ENCODE results near the gene ZNF385B. TPM values are rescaled to one million over a fixed set of nuclear protein-coding genes. Genes with fewer than 3 reads are reported as not detected.
"Not testable (repeated sequence)": the region's sequence is repeated elsewhere in the genome, so short reads cannot be mapped to it uniquely, and the experiment has no call there.

The ZNF385B gene
- total RNA-seq, 1 experiment from 2014 or later: not detected

GRCh38 chr2:179802051-179802882 lies 59.1 kb downstream of the ZNF385B start:
- no peak for DNase-seq (ENCODE audit: low read depth)

DNA sequence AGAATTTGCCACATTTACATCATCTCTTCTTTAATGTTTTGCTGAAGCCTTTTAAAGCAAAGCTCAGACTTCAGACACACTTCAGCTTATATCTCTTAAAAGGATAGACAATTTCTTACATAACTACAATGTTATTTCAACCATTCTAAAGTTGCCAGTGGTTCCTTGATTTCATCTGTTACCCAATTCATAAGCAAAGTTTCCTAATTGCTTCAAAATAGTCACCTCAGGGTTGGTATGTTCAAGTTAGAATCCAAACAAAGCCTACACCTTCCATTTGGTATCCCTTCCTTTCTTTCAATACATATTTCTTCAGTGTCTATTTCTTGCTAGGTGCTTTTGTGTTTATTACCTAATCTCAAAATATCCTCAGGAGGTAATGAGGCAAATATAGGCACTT lies 60.6 kb downstream of the ZNF385B start:
- no peak for DNase-seq (ENCODE audit: low read depth)

GRCh38 chr2:179796213-179797007 lies 65.0 kb downstream of the ZNF385B start:
- no peak for DNase-seq (ENCODE audit: low read depth)

DNA sequence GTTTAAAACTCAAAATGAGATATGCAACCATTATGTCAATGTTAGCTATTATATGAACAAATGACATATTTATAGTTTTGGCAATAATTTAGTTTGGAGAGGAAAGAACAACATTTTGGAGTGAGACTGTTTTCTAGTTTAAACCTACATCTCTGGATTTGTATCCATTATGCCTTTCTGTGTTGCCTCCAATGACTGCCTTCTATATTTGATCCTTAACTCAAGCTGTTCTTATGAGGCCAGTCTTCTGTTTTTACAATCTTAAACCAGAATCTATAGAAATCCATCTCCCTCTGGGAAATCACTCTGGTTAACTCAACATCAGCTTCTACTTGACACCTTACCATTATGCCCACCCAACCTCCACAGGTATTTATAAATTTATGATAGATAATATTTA lies 67.5 kb downstream of the ZNF385B start:
- DNase-seq (ENCODE audit: low read depth): no peak

DNA sequence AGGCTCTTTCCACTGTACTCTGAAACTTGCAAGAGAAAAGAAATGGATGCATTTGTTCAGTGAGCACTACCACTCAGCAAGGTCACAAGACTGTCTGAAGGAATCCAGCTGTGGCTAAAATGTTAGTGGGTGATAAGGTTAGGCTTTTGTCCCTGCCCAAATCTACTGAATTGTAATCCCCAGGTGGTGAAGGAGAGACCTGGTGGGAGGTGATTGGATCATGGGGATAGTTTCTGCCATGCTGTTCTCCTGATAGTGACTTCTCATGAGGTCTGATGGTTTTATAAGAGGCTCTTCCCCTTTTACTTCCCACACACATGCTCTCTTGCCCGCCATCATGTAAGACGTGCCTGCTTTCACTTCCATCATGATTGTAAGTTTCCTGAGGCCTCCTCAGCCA lies 68.2 kb downstream of the ZNF385B start:
- no peak for DNase-seq (ENCODE audit: low read depth)

DNA sequence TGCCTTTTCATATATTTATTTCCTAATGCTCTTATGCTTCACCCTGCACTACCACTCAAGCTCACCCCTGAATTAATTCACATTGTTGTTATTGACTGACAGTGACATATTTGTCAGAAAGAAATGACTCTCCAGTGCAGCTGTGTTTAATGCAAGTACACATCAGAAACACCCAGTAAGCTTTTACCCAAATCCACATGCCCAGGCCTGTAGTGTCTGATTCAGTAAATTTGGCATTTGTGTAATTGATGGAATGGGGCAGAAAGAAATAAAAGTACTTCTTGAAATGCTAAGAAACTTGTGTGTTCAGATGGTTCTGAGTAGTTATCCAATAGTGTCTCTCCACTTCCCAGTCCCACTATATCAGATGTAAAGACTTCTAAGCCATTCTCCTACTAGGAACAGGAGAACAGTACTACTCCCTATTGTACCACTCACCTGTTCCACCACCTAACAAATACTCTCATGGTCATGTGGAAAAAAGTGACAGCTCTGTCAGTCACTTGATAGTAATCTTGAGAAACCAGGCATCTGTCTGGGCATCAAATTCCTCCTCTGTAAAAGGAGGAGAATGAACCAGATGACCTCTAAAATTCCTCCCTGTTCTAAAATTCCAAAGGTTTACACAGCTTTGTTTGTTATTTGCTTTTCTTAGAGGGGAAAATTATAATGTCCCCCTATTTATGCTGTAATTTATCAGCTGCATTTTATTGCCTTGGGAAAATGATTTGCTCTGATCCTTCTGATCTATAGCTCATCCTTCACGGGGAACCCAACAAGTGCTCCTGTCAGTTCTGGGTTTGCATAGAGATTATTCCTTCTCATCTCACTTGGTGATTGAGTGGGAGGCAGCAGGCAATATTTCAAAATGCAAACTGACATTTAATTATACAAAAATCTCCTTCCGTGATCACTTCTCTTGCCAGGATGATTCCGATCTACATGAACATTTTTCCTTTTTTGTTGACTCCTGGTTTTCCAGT lies 70.9 kb downstream of the ZNF385B start:
- DNase-seq (ENCODE audit: low read depth): no peak

DNA sequence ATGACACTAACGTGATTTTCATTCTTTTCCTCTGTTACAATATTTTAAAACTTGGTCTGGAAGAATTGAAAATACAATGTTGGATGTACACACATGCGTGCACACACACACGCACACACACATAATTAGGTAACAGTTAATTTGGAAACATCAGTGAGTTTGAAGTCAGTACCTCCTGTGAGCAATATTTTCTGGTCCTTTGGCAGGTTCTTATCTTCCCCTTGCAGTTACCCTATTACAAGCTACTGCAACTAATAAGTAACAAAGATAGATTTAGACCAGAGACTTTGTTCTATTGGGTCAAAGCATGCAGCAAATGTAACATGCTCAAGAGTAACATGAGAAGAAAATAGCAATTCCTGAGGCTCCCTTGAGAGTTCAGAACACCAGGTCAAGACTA lies 73.3 kb downstream of the ZNF385B start:
- DNase-seq (ENCODE audit: low read depth): no peak

DNA sequence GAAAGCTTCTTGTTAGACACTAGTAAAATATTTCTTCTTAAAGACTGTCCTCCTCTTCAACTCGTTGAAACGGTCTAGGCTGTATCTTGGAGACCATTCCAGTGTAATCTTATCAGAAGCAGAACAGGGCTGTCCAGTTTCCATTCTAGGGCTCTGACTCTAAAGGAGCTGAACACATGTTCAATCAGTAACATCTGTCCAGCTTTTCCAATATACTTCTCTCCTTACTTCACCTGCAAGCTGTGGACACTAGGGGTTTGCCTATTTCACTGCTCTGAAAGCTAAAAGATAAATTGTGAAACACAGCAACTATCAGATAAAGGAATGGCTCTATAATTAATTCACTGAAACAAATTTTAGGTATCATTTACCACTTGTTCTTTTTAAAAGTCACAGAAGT lies 73.8 kb downstream of the ZNF385B start:
- DNase-seq (ENCODE audit: low read depth): no peak

DNA sequence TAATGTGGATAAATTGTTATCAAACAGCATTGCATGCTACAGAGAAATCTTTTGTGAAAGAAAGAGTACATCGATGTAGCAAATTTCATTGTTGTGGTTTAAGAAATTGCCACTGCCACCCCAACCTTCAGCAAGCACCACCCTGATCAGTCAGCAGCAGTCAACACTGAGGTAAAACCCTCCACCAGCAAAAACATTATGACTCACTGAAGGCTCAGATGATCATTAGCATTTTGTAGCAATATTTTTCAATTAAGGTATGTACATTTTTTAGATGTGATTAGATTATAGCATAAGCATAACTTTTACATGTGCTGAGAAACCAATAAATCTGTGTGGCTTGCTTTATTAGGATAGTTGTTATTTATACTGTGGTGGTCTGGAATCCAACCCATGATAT lies 75.5 kb downstream of the ZNF385B start:
- DNase-seq (ENCODE audit: low read depth): no peak

DNA sequence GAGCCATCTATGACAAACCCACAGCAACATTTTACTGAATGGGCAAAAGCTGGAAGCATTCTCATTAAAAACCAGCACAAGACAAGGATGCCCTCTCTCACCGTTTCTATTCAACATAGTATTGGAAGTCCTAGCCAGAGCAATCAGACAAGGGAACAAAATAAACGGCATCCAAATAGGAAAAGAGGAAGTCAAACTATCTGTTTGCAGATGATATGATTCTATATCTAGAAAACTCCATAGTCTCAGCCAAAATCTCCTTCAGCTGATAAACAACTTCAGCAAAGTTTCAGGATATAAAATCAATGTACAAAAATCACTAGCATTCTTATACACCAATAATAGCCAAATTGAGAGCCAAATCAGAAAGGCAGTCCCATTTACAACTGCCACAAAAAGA lies 79.1 kb downstream of the ZNF385B start:
- DNase-seq (ENCODE audit: low read depth): not testable (repeated sequence)

DNA sequence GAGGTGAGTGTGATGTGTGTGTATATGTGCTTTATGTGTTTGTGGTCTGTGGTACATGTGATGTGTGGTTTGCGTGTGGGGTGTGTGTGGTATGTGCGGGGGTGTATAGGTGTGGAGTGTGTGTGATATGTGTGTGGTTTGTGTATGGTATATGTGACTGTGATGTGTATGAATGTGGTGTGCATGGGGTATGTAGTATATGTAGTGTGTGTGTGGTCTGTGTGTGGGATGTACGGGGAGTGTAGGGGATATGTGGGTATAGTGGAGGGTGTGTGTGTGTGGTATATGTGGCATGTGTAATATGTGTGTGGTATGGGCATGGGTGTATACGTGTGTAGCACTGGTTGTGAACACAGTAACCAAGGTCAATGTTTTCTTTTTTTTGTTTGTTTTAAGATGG lies 87.4 kb downstream of the ZNF385B start:
- DNase-seq (ENCODE audit: low read depth): no peak

GRCh38 chr2:179772346-179772745 lies 89.1 kb downstream of the ZNF385B start:
- no peak for DNase-seq (ENCODE audit: low read depth)

- DNase-seq (ENCODE audit: low read depth): no peak
Observed at GRCh38 chr2:179771791-179772190, 89.6 kb downstream of the ZNF385B start.

GRCh38 chr2:179770029-179770428 lies 91.4 kb downstream of the ZNF385B start:
- DNase-seq (ENCODE audit: low read depth): no peak

GRCh38 chr2:179769323-179769722 lies 92.1 kb downstream of the ZNF385B start:
- no peak for DNase-seq (ENCODE audit: low read depth)

GRCh38 chr2:179768765-179769164 lies 92.6 kb downstream of the ZNF385B start:
- DNase-seq (ENCODE audit: low read depth): no peak

GRCh38 chr2:179765666-179766065 lies 95.7 kb downstream of the ZNF385B start:
- no peak for DNase-seq (ENCODE audit: low read depth)

DNA sequence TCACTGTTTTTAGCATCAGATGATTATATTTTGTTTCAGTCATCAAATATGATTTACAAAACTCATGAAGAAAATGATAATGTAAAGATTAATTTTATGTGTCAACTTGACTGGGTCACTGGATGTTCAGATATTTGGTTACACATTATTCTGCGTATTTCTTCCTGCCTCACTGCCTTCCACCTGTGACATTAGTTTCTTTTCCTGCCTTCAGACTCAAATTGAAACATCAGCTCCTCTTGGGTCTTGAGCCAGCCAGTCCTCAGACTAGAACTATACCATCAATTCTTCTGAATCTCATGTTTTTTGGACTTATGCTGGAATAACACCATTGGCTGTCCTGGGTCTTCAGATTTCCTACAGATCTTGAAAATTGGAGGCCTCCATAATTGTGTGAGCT lies 96.7 kb downstream of the ZNF385B start:
- no peak for DNase-seq (ENCODE audit: low read depth)

DNA sequence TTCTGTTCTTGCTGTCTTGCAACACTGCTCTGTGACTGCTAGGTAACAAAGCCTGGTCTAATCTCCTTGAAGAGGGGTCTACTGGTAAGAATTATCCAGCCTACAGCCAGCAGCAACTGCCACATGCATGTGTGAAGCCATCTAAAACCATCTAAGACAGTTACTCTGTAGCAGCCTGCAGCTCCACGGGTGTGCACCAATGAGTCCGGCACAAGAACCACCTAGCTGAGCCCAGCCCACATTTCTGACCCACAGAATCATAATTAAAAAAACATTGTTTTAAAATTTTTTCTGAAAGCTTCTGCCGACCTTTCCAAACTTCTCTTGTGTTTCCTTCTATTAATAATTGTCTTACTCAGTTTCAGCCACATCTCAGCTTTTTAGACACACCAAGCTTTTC lies 102.8 kb downstream of the ZNF385B start:
- DNase-seq (ENCODE audit: low read depth): no peak

DNA sequence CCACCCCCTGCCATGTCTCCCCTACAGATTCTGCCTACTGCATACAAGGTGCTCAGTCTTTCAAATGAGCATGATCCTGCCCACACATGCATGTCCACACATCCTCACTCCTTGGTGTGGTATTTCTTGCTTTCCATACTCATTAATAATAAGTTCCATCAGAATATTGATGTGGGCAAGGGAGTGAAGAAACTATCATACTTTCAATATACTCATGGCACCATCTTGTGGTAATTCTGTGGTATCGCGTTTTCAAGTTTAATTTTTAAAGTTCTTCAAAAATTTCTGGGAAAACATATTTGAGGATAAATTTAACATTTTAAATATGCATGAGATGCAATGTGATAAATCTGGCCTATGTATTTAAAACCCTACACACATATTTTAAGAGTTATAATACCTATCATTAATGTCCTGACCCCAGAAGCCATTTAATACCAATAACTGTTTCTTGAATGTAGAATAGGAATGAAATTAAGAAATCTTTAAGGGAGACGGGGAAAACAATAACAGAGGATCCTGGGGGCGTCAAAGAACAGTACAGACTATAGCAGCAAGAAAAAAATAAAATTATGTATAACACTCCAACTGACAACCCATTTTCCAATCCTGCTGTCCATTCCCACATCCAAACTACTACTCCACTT lies 110.1 kb downstream of the ZNF385B start:
- no peak for DNase-seq (ENCODE audit: low read depth)

- no peak for DNase-seq (ENCODE audit: low read depth)
Observed at GRCh38 chr2:179749210-179749609, 112.2 kb downstream of the ZNF385B start.

Data from Daoy (cell line).